NCI-H82 (cell line): Measurements from ENCODE around the gene CDH20.
A peak's percentile ranks its signal among the peaks of the same experiment; 100 is the strongest.

ENCODE experiments used
- DNase-seq: peaks from one replicate; lab custom pipeline; 2025; lab: John Stamatoyannopoulos, UW

The CDH20 gene

GRCh38 chr18:61348230-61348629, 15.0 kb downstream of the CDH20 start:
- no peak for DNase-seq

- DNase-seq = no peak
Observed at GRCh38 chr18:61350578-61350977, 17.3 kb downstream of the CDH20 start.

- no peak for DNase-seq
Observed at GRCh38 chr18:61352059-61352458, 18.8 kb downstream of the CDH20 start.

- no peak for DNase-seq
Observed at GRCh38 chr18:61352611-61353010, 19.4 kb downstream of the CDH20 start.

- DNase-seq = no peak
Observed at GRCh38 chr18:61360404-61361383, 27.5 kb downstream of the CDH20 start.

GRCh38 chr18:61362511-61362910, 29.3 kb downstream of the CDH20 start:
- DNase-seq = no peak

GRCh38 chr18:61364953-61365352, 31.7 kb downstream of the CDH20 start:
- no peak for DNase-seq

GRCh38 chr18:61368001-61368400, 34.8 kb downstream of the CDH20 start:
- DNase-seq = peak; percentile 96

GRCh38 chr18:61369671-61370070, 36.4 kb downstream of the CDH20 start:
- peak; percentile 50 for DNase-seq

- DNase-seq = peak; percentile 26
Observed at GRCh38 chr18:61371111-61371510, 37.9 kb downstream of the CDH20 start.

GRCh38 chr18:61379827-61380226, 46.6 kb downstream of the CDH20 start:
- DNase-seq = peak; percentile 2

GRCh38 chr18:61388010-61388409, 54.8 kb downstream of the CDH20 start:
- no peak for DNase-seq

- DNase-seq = no peak
Observed at GRCh38 chr18:61394983-61395382, 61.8 kb downstream of the CDH20 start.

GRCh38 chr18:61397222-61397621, 64.0 kb downstream of the CDH20 start:
- no peak for DNase-seq

GRCh38 chr18:61398961-61399705, 65.9 kb downstream of the CDH20 start:
- no peak for DNase-seq

- DNase-seq = peak; percentile 9
Observed at GRCh38 chr18:61400016-61400635, 66.9 kb downstream of the CDH20 start.

GRCh38 chr18:61400716-61401115, 67.5 kb downstream of the CDH20 start:
- no peak for DNase-seq

GRCh38 chr18:61402726-61403125, 69.5 kb downstream of the CDH20 start:
- no peak for DNase-seq

GRCh38 chr18:61413396-61413795, 80.2 kb downstream of the CDH20 start:
- DNase-seq = no peak

- DNase-seq = no peak
Observed at GRCh38 chr18:61414086-61414485, 80.9 kb downstream of the CDH20 start.

- DNase-seq = no peak
Observed at GRCh38 chr18:61419763-61420162, 86.5 kb downstream of the CDH20 start.

- no peak for DNase-seq
Observed at GRCh38 chr18:61420218-61420885, 87.1 kb downstream of the CDH20 start.
